SHP77 (cell line): Measurements from ENCODE around the gene TCP1.
"Not testable (repeated sequence)": the region's sequence is repeated elsewhere in the genome, so short reads cannot be mapped to it uniquely, and the experiment has no call there.

ENCODE experiments used
- DNase-seq, 2 experiments: peaks; one replicate each; lab custom pipeline; 2025; lab: John Stamatoyannopoulos, UW

TCP1 gene

DNA sequence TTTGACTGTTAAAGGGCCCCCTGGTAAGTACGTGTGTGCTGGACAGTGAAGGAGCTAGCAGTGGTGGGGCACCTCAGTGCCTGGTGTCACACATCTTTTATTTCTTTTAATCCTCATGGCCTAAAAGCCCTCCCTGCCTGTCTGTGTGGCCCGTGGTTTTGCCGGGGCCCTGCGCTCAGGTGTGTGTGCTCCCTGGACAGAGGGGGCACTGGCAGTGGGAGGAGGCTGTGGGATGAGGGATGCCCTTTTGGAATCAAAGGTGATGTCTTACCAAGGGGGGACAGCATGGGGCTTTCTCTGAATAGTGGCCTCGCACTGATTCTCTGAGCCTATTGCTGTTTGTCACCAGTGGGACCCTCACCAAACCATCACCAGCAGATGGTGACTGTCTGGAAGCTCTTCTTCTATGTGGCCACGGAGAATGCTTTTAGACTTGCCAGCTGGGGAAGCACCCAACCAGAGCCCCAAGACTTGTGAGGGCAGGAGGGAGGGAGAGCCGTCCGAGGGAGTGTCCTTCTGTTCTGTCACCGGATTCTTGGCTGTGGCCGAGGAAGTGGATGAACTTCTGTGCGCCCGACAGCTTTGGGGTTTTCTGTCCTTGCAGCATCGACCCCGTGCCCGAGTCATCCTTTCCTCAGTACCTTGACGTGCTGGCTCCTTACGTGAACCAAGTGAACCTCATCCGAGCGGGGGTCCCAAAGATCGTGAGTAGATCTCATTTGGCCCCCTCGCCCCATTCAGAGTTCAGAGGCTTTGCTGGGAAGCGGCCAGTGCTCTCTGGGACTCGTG lies 28.7 kb upstream of the TCP1 start:
- no peak for DNase-seq

DNA sequence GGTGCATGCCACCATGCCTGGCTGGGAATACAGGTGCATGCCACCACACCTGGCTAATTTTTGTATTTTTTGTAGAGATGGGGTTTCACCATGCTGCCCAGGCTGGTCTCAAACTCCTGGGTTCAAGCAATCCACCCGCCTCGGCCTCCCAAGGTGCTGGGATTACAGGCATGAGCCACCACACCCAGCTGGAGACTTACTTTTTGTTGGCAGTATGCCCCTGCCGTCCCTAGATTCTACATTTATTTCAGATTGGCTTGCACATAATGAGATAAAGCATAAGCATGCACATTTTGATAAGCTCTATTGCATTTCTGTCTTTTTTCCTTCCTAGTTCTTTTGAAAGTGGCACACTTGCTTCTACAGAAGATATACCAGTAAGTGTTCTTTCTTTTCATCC lies 27.4 kb upstream of the TCP1 start:
- DNase-seq = not testable (repeated sequence)

GRCh38 chr6:159815410-159815809 lies 26.0 kb upstream of the TCP1 start:
- DNase-seq = no peak

DNA sequence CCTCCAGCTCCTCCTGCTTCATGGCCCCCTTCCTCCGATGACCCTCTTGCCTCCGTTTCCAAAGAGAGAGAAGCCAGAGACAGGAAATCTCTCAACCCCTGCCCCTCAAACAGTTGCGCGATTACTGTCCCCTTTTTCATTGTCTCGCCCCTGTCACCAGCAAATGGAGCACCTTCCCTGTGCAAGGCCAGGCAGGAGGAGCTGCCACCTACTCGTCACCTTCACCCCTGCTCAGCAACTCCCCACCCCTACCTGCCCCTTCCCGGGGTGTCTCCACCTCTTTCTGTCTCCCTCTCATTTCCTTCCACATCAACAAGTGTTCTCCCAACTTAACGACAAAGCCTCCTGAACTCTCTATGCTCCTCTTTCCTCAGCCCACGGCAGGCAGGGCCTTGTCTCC lies 24.4 kb upstream of the TCP1 start:
- no peak for DNase-seq

DNA sequence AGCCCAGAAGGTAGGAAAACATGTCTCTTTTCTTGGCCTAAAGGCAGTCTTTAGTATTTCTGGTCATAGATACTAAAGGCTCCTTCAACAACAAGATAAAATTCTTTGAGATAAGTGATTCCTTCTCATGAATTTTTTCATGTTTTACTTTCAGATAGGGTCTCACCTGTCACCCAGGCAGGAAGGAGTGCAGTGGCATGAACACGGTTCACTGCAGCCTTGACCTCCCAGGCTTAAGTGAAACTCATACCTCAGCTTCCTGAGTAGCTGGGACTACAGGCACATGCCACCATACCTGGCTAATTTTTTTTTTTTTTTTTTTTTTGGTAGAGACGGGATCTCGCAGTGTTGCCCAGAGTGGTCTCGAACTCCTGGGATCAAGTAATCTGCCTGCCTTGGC lies 19.7 kb upstream of the TCP1 start:
- no peak for DNase-seq

DNA sequence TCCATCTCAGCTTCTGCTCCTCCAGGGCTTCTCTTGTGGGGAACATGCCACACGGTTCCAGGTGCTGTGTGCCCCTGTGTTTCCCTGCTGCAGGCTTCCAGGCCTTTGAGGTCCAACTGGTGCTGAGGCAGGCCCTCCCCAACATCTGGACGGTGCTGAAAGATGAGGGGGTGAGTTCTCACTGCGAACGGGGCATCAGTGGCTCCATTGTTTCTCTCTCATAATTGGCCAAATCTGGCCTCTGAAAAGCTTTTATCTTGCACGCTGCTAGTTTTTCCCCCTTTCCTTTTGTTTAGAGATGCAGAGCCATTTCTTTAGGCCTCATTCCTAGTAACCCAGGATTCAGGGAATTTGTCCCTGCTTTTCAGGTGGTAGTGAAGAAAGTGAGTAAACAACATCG lies 19.2 kb upstream of the TCP1 start:
- DNase-seq = no peak

GRCh38 chr6:159807150-159807858 lies 17.9 kb upstream of the TCP1 start:
- DNase-seq = no peak

DNA sequence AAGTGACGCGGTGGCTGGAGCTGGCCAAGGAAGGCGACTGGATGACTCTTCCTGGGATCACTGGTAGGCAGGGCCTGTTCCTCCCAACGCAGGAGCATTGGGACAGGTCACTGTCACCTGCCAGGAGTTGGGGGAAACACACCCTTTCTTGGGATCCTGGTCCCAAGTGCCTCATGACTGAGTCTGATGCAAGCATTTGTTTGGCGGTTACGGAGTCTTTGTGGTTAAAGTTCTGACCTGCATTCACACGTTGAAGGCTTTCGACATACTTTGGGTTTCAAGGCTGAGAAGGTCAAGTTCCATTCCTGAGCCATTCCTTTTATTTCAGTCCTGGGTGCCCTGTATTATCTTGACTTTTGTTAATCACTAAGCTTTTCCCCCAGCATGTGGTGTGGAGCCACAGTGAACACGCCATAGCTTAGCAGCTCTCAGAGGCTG lies 16.6 kb upstream of the TCP1 start:
- DNase-seq = no peak

DNA sequence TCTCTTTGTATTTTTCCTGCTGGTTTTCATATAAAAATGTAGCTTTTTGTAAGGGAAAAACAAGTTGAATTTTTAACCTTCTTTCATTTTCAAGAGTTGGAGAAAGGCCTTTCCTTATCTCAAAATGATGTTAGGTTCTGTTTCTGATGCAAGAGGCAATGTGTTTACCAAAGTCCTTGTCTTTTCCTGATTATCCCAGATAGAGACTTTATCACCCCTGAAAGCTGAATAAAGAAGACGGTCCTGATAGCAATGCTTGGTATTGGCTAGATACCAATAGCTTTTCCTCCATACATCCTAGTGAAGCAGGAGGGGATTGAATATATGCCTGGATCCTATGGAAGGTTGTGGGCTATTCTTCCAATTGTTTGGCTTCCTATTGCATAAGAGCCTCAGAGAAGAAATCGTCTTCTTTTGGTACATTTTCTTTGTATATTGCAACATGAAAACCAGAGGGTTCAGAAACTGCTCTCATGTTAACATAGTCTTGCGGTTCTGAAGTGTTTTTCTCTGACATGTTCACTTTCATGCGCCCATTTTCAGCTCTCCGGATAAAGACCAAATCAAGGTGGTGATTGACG lies 16.1 kb upstream of the TCP1 start:
- DNase-seq = no peak

DNA sequence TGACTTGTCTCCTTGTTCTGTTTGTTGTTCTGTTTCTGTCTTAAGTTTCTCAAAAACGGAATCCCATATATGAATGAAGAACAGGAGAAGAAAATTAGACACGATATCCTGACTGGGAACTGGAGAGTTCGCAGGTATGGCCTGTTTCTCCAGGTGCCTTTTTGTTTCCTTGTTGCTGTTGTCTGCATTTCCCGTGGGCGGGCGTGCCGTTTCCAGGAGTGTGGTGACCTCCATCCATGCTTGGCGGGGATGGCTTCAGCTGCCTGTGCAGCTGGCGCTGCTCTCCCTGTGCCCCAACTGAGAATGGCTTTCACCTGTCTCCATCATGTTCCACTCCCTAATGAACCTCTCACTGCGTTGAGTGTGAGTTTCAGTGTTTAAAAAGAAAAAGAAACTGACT lies 15.1 kb upstream of the TCP1 start:
- DNase-seq = no peak

DNA sequence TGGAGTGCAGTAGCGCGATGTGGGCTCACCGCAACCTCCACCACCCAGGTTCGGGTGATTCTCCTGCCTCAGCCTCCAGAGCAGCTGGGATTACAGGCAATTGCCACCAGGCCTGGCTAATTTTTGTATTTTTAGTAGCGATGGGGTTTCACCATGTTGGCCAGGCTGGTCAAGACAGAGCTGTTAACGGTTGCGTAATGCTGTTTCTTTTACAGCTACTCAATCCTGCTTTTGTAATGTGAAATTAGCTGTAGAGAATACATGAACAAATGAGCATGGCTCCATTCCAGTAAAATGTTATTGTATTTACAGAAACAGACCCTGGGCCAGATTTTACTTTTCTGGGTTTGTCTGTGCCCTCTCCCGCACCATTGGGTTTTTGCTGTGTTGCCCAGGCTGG lies 12.5 kb upstream of the TCP1 start:
- no peak for DNase-seq

GRCh38 chr6:159800141-159800865 lies 10.9 kb upstream of the TCP1 start, which contains the start of gene PNLDC1:
Gene PNLDC1, plus strand, starts transcription at chr6:159800276. Its CDS starts 32 bp downstream, at chr6:159800308.
- DNase-seq = no peak

DNA sequence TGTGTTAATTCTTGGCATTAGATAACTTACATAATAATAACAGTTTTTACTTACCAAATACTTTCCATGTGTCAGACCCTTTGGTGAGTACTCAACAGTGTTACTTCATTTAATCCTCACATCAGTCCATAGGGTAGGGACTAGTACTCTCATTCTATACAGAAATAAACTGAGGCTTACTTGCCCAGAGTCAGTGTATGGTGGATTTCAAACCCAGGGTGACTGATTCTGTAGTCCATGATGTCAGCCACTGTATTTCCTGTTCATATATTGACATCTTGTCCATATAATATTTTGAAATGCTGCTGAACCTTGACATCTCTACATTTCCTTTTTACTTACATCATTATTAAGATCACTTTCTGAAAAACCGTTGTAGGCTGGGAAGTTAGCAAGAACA lies 8.2 kb upstream of the TCP1 start:
- DNase-seq = no peak

GRCh38 chr6:159794976-159795375 lies 5.6 kb upstream of the TCP1 start:
- not testable (repeated sequence) for DNase-seq

DNA sequence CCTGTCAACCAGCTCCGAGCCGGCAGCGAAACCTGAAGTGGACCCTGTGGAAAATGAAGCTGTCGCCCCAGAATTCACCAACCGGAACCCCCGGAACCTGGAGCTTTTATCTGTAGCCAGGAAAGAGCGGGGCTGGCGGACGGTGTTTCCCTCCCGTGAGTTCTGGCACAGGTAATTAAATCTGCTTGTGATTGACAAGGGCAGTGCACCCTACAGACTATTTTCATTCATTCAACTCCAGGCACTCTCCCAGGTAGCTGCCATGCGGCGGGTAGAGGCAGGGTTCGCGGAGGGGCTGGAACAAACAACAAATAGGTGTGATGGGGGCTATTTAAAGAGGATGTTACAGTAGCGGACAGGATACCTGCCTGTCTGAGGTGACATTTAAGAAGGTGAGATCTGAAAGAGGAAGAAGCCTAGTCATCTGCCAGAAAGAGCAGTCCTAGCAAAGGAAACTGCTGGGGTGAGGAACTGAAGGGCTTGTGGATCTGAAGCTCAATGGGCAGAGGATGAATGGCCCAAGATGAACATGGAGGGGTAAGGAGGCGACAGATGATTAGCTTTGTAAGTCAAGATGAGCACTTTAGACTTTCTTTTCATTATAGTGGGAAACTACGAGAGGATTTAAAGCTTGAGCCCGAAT lies 1.7 kb upstream of the TCP1 start:
- no peak for DNase-seq

GRCh38 chr6:159790149-159790955 lies 950 bp upstream of the TCP1 start, which contains the start of gene MRPL18:
Gene MRPL18, plus strand, starts transcription at chr6:159790467. Its CDS starts 121 bp downstream, at chr6:159790588.
- peak; percentile 97 for DNase-seq

- DNase-seq = peak in 1 of 2 experiments; percentile 8
Measured at GRCh38 chr6:159788753-159789376, 537 bp downstream of the TCP1 start.

DNA sequence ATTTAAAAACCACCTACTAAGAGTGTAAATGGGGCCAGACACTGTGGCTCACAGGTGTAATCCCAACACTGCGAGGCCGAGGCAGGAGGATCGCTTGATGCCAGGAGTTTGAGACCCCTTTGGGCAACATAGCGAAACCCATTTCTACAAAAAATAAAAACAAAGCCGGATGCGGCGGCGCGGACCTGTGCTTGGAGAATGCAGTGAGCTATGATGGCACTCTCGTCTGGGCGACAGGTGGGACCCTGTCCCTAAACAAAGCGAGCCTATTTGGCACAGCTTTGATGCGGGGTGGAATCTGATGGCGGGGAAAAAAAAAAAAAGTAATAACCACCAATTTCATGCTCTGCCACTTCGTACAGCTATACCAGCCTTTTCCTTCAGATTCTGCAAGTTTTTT lies 1.1 kb downstream of the TCP1 start:
- no peak for DNase-seq

DNA sequence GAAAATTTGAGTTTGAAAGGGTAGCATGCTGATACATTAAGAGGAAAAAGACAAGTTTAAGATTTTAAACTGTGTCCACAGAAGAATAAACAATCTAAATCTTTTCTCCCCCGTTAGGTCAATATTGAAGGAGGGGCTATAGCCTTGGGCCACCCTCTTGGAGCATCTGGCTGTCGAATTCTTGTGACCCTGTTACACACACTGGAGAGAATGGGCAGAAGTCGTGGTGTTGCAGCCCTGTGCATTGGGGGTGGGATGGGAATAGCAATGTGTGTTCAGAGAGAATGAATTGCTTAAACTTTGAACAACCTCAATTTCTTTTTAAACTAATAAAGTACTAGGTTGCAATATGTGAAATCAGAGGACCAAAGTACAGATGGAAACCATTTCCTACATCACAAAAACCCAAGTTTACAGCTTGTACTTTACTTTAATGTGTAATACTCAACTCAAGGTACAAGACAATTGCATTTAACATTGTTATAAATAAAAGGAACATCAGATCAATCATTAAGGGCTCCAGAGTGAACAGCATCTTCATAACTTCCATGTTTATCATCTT lies 10.8 kb downstream of the TCP1 start:
- no peak for DNase-seq

GRCh38 chr6:159778131-159778530 lies 11.3 kb downstream of the TCP1 start:
- DNase-seq = no peak
